GM18499 (cell line): ENCODE data around the gene KIR3DL2.
"Not testable (repeated sequence)": the region's sequence is repeated elsewhere in the genome, so short reads cannot be mapped to it uniquely, and the experiment has no call there.

ENCODE experiments used
- ATAC-seq: cut with Tn5 transposase; IDR thresholded peaks from one replicate; pipeline ENCODE4 v1.9.1; 2021; ENCODE audit warnings: moderate number of reproducible peaks; ENCODE audit not compliant: insufficient read depth, unreplicated experiment

The KIR3DL2 gene

GRCh38 chr19:54850061-54850640, at the start of gene KIR3DL2:
TSS of gene KIR3DL2 (plus strand) at chr19:54850443. CDS start at chr19:54850476, 33 bp downstream.
- not testable (repeated sequence) for ATAC-seq

- ATAC-seq = no peak
Observed at GRCh38 chr19:54803410-54803809, 46.8 kb upstream of the KIR3DL2 start, which contains the start of gene KIR2DL4. TSS of gene KIR2DL4 (plus strand) at chr19:54803610. CDS start at chr19:54803652, 42 bp downstream.

DNA sequence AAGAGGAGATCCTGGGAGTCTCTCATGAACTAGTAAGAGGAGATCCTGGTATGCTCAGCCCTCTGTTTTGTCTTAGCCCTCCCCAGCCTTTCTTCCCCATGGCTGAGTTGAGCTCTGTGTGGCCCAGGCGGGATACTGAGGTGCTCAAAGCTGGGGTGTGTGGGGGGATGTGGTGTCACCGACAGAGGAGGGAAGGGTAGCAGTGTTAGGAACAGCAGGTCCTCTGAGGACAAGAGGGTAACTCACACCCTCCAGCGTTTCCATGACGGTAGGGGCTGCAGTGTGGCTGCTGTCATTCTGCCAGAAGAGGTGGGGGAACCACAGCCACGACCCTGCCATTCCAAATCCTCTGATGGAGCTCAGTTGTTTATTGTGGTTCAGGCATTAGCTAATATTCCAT, 46.1 kb upstream of the KIR3DL2 start:
- ATAC-seq = no peak

DNA sequence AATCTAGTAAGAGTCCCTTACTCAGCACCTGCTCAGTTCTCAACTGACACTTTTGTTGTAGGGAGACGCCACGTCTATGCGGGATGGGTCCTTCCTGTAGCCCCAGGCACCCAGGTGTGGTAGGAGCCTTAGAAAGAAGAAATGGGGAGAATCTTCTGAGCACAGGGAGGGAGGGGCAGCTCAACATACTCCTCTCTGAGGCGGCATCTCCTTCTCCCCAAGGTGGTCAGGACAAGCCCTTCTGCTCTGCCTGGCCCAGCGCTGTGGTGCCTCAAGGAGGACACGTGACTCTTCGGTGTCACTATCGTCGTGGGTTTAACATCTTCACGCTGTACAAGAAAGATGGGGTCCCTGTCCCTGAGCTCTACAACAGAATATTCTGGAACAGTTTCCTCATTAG, 45.7 kb upstream of the KIR3DL2 start:
- no peak for ATAC-seq

GRCh38 chr19:54805665-54806515, 44.4 kb upstream of the KIR3DL2 start:
- no peak for ATAC-seq

DNA sequence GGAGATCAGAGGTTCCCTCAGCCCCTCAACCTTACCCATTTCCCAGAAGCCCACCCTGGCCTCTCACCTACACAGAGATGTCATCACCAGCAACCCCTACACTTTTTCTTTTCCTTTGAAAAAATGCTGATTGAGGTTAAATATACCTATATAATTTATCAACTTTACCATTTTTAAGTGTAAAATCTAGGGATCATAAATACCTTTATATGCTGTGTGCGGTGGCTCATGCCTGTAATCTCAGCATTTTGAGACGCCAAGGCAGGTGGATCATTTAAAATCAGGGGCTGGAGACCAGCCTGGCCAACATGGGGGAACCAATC, 43.8 kb upstream of the KIR3DL2 start:
- no peak for ATAC-seq

DNA sequence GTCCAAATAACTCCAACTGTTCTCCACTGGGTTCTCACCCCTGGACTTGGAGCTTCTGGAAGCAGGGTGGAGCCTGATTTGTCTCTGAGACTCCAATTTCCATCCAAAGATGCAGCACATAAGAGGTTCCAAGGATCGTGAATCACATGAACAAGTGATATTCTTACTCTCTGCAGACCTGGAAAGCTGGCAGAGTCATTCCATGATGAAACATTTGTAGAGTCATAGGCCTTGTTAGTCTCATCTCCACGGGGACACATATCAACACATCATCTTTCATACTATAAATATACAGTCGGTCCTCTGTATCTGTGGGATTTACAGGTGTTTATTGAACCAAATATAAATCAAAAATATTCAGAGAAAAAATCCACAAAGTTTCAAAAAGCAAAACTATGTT, 35.7 kb upstream of the KIR3DL2 start:
- ATAC-seq = not testable (repeated sequence)

DNA sequence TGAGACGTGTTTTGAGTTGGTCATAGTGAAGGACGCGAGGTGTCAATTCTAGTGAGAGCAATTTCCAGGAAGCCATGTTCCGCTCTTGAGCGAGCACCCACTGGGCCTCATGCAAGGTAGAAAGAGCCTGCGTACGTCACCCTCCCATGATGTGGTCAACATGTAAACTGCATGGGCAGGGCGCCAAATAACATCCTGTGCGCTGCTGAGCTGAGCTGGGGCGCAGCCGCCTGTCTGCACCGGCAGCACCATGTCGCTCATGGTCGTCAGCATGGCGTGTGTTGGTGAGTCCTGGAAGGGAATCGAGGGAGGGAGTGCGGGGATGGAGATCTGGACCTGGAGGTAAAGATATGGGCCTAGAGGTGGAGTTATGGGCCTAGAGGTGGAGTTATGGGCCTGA, 34.0 kb upstream of the KIR3DL2 start, which contains the start of gene KIR3DL1:
Gene KIR3DL1, plus strand, starts transcription at position 218 of the 400 bp plus-strand sequence.
- not testable (repeated sequence) for ATAC-seq

DNA sequence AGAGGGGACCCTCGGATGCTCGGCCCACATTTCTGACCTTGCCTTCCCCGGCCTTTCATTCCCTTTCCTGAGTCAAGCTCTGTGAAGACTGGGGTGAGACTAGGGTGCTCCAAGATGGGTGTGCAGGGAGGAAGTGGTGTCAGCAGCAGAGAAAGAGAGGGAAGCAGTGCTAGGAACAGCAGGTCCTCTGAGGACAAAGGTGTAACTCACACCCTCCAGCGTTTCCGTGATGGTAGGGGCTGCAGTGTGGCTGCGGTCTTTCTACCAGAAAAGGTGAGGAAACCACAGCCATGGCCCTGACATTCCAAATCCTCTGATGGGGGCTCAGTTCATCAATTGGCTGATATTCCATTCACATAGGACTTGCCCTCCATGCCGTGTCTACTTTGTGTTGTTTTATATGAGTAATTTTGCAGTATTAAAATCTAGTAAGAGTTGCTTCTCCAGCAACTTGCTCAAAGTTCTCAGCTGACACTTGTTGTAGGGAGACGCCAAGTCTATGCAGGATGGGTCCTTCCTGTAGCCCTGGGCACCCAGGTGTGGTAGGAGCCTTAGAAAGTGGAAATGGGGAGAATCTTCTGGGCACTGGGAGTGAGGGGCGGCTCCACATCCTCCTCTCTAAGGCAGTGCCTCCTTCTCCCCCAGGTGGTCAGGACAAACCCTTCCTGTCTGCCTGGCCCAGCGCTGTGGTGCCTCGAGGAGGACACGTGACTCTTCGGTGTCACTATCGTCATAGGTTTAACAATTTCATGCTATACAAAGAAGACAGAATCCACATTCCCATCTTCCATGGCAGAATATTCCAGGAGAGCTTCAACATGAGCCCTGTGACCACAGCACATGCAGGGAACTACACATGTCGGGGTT, 32.3 kb upstream of the KIR3DL2 start:
- ATAC-seq = no peak

DNA sequence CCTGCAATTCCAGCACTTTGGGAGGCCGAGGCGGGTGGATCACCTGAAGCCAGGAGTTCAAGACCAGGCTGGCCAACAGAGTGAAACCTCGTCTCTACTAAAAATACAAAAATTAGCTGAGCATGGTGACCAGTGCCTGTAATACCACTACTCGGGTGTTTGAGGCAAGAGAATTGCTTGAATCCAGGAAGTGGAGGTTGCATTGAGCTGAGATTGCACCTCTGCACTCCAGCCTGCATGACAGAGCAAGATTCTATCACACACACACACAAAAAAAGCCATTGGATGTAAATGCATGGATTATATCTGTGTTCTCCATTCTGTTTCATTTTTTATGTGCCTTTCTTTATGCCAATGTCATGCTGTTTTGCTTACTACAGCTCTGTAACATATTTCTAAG, 25.8 kb upstream of the KIR3DL2 start:
- not testable (repeated sequence) for ATAC-seq

DNA sequence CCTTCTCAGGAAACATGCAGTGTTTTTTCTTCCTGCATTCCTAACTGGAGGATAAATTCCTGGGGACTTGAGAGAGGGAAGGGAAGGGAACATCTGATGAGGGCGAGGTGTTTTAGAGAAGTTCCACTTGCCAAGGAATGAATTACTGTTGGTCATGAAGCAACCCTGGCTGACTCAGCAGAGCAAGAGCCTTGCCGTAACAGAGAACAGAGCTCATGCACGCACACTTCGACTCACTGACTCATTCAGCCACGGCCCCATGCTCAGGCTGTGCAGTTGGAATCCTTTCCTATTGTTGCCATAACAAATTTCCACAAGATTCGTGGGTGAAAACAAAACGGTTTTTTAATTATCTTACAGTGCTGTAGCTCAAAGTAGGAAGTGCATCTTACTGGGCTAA, 24.9 kb upstream of the KIR3DL2 start:
- ATAC-seq = not testable (repeated sequence)

DNA sequence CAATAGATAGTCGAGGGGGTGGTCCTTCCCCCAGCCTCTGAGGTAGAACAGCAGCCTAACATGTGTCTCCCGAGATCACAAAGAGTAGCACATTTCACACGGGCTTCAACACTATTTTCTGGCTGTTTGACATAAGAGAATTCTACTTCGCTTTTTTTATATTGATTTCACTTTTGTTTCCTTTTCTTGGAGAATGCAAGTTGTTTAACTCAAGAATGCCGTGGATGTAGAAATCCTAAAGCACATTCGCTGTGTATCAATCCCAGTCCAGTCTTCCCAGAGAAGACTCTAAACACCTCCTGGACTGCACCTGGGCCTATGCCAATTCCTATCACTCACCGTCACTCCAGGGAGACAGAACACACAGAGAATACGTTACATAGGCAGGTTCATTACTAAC, 22.2 kb upstream of the KIR3DL2 start:
- not testable (repeated sequence) for ATAC-seq

- ATAC-seq = not testable (repeated sequence)
Observed at GRCh38 chr19:54832496-54832895, 17.7 kb upstream of the KIR3DL2 start, which contains the start of gene KIR2DS4. TSS of gene KIR2DS4 (plus strand) at chr19:54832676.

DNA sequence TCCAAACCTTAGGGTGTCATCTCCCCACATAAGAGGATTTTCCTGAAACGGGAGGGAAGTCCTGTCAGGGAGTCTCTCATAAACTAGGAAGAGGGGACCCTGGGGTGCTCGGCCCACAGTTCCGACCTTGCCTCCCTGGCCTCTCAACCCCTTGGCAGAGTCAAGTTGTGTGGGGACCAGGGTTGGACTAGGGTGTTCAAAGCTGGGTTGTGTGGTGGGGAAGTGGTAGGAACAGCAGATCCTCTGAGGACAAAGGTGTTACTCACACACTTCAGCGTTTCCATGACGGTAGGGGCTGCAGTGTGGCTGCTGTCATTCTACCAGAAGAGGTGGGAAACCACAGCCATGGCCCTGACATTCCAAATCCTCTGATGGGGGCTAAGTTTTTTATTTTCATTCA, 15.1 kb upstream of the KIR3DL2 start:
- not testable (repeated sequence) for ATAC-seq

DNA sequence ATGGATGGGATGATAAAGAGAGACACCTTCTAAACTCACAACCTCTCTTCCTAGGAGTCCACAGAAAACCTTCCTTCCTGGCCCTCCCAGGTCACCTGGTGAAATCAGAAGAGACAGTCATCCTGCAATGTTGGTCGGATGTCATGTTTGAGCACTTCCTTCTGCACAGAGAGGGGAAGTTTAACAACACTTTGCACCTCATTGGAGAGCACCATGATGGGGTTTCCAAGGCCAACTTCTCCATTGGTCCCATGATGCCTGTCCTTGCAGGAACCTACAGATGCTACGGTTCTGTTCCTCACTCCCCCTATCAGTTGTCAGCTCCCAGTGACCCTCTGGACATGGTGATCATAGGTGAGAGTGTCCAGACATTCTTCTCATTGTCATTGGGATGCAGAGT, 12.7 kb upstream of the KIR3DL2 start:
- ATAC-seq = not testable (repeated sequence)

GRCh38 chr19:54843171-54843570, 7.1 kb upstream of the KIR3DL2 start:
- not testable (repeated sequence) for ATAC-seq

- no peak for ATAC-seq
Observed at GRCh38 chr19:54850930-54851329, 687 bp downstream of the KIR3DL2 start.

GRCh38 chr19:54851353-54851752, 1.1 kb downstream of the KIR3DL2 start:
- ATAC-seq = no peak

GRCh38 chr19:54855241-54855640, 5.0 kb downstream of the KIR3DL2 start:
- ATAC-seq = not testable (repeated sequence)

DNA sequence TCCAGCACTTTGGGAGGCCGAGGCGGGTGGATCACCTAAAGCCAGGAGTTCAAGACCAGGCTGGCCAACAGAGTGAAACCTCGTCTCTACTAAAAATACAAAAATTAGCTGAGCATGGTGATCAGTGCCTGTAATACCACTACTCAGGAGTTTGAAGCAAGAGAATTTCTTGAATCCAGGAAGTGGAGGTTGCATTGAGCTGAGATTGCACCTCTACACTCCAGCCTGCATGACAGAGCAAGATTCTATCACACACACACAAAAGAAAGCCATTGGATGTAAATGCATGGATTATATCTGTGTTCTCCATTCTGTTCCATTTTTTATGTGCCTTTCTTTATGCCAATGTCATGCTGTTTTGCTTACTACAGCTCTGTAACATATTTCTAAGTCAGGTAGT, 8.2 kb downstream of the KIR3DL2 start:
- ATAC-seq = not testable (repeated sequence)

- not testable (repeated sequence) for ATAC-seq
Observed at GRCh38 chr19:54859421-54859820, 9.2 kb downstream of the KIR3DL2 start.
